Testis (tissue), 3 donors: ENCODE results near the gene COL6A2. TPM values are rescaled to one million over a fixed set of nuclear protein-coding genes. Genes with fewer than 3 reads are reported as not detected.
"Not testable (repeated sequence)": the region's sequence is repeated elsewhere in the genome, so short reads cannot be mapped to it uniquely, and the experiment has no call there.

Source experiments
- DNase-seq: peaks from one replicate; pipeline ENCODE4 v3.0.0-alpha.2; 2019
- H3K27ac ChIP-seq, 2 donors: fragments of 200-600 bp; sonication (generic); one replicate each; pipeline ENCODE4 v1.5.1; 2019
- H3K27me3 ChIP-seq: fragments of 200-600 bp; sonication (generic); one replicate; pipeline ENCODE4 v1.5.1; 2019
- H3K36me3 ChIP-seq: fragments of 200-600 bp; sonication (generic); one replicate; pipeline ENCODE4 v1.5.1; 2017; ENCODE audit warnings: low read depth; ENCODE audit errors: missing control alignments
- H3K4me1 ChIP-seq: fragments of 200-600 bp; sonication (generic); one replicate; pipeline ENCODE4 v1.5.1; 2019
- H3K4me3 ChIP-seq, 2 donors: fragments of 200-600 bp; sonication (generic); one replicate each; pipeline ENCODE4 v1.5.1; 2017 to 2019
- H3K9me3 ChIP-seq: fragments of 200-600 bp; sonication (generic); one replicate; pipeline ENCODE4 v1.5.1; 2017
- CTCF ChIP-seq, 3 experiments: fragments of 450-650 bp in 2 of 3; fragments of 200-600 bp in 1 of 3; sonication (generic) in 1 of 3; IDR thresholded peaks; one replicate each; pipeline ENCODE4 v1.5.1; 2016 to 2019; ENCODE audit warnings: antibody characterized with exemption in 3 of 3, mild to moderate bottlenecking in 2 of 3, moderate library complexity in 1 of 3
- POLR2A ChIP-seq: fragments of 450-650 bp; IDR thresholded peaks from one replicate; pipeline ENCODE4 v1.6.1; 2017; ENCODE audit warnings: antibody characterized with exemption, mild to moderate bottlenecking, moderate library complexity
- WGBS, 2 donors: methylation state at CpG; one replicate each; pipeline ENCODE4 v1.1.5; 2018; 5-methylcytosine and 5-hydroxymethylcytosine counted together
- intact Hi-C: fragments of 100-400 bp; cut with DNase I; formaldehyde crosslinking; loops from one replicate; pipeline ENCODE4 v1.15.1; 2023; ENCODE audit warnings: low total_unique reads
- polyA plus RNA-seq: library from polyadenylated mRNA; stranded (reverse); fragments of 350-450 nt; fragmentation: Illumina TruSeq; extraction: RNeasy Lipid Tissue Mini Kit (QIAGEN cat#74804); gene quantifications from one replicate; pipeline ENCODE4 v1.2.3, GENCODE V29; 2014; ENCODE audit warnings: low read depth, low replicate concordance; ENCODE audit not compliant: insufficient read depth
- total RNA-seq, 2 donors: library from RNA; depleted of rRNA; stranded (reverse); fragments of >200 nt; gene quantifications; one replicate each; pipeline ENCODE4 v1.2.3, GENCODE V29; 2016

COL6A2 gene
- total and polyA plus RNA-seq, 3 donors from 2014 or later: 192 to 362 (median 236) TPM

DNA sequence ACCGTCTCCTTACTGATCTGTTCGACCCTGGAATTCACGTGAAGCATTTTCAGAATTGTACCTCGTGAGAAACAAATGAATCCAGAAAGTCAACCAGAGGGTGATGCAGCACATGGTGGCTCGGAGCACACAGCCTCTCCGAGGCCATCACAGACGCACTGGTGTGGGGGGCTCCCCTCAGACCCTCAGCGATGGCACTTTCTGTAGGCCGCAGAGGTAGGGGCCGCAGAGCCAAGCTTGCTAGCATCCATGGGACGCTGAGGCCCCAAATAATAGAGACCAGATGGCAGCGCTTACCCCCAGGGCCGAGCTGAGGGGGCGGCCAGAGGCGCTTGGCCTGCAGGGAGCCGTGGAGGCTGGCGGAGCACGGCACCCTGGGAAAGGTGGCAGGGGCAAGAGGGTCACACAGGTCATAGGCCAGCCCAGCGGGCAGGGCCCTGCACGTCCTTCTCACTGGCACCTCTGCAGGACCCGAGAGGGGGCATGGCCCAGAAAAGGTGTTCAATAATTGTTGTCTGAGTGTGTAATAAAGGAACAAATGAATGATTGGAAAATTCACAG is 28.1 kb upstream of the COL6A2 start:
- intact Hi-C loops: no loop called here
- 63 to 77% methylated on average over 20 to 21 of the region's 21 CpGs for WGBS, 2 donors

GRCh38 chr21:46071082-46071481 is 26.8 kb upstream of the COL6A2 start:
- TF ChIP-seq POLR2A: no peak
- no peak for TF ChIP-seq CTCF (IDR thresholded peaks at IDR 0.05)

More for the DNA sequence above, 28.1 kb upstream of the COL6A2 start:
- no peaks in the 10 kb centered on the region for H3K9me3 ChIP-seq
- no peaks in the 10 kb centered on the region for H3K36me3 ChIP-seq
- no peak for DNase-seq
- H3K27ac ChIP-seq: no peak overlapping the region
- peaks cover 30% of the 10 kb centered on the region for H3K4me1 ChIP-seq
- TF ChIP-seq CTCF (IDR thresholded peaks at IDR 0.05) (no peak), POLR2A (no peak)
- H3K4me3 ChIP-seq: no peak overlapping the region
- no peaks in the 10 kb centered on the region for H3K27me3 ChIP-seq

DNA sequence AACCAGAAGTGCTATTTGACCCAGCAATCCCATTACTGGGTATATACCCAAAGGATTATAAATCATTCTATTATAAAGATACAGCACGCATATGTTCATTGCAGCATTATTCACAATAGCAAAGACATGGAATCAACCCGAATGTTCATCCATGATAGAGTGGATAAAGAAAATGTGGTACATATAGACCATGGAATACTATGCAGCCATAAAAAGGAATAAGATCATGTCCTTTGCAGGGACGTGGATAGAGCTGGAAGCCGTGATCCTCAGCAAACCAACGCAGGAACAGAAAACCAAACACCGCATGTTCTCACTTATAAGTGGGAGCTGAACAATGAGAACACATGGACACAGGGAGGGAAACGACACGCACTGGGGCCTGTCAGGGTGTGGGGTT is 21.2 kb upstream of the COL6A2 start:
- intact Hi-C loops, H3K36me3 ChIP-seq, DNase-seq, H3K27ac ChIP-seq, H3K27me3 ChIP-seq, H3K9me3 ChIP-seq, H3K4me1 ChIP-seq, H3K4me3 ChIP-seq: not testable (repeated sequence)
- WGBS, 2 donors: 89 to 96% methylated on average over 8 of the region's 8 CpGs

More at GRCh38 chr21:46071082-46071481, 26.8 kb upstream of the COL6A2 start:
- Histone ChIP-seq H3K27ac (no peak overlapping the region), H3K4me3 (no peak overlapping the region), H3K9me3 (no peaks in the 10 kb centered on the region), H3K36me3 (no peaks in the 10 kb centered on the region), H3K27me3 (no peaks in the 10 kb centered on the region), H3K4me1 (peaks cover 18% of the 10 kb centered on the region)
- DNase-seq: no peak
- intact Hi-C loops: no loop called here
- WGBS, 2 donors: 86% methylated on average over 13 of the region's 13 CpGs

DNA sequence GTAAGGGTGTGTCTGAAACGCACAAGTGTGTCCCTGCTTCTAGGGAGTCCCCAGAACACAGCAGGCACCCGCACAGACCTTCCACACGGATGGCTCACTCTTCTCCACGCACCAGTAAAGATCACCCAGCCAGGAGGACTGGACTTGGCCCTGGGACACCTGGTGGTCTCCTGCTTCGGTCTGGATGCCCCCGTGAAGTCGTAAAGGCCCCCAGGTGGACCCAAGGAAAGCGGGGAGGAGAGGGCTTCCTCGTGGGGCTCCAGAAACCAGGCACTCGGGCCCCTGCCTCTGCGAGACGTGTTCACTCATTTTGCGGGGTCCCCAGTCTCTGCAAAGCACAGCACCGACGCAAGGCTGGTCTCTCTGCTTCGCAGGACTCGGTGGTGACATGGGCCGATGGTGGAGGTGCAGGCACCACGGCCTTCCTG is 20.2 kb upstream of the COL6A2 start:
- Histone ChIP-seq H3K9me3 (no peaks in the 10 kb centered on the region), H3K27ac (no peak overlapping the region), H3K36me3 (no peaks in the 10 kb centered on the region), H3K4me1 (peaks cover 6% of the 10 kb centered on the region), H3K4me3 (no peak overlapping the region), H3K27me3 (no peaks in the 10 kb centered on the region)
- 95% methylated on average over 18 to 19 of the region's 19 CpGs for WGBS, 2 donors
- intact Hi-C loops: no loop called here
- DNase-seq: no peak
- TF ChIP-seq POLR2A (no peak), CTCF (IDR thresholded peaks at IDR 0.05) (no peak)

- intact Hi-C loops: no loop called here
- peak; percentile 13 for DNase-seq
- no peak overlapping the region for H3K27ac ChIP-seq
Measured at GRCh38 chr21:46078322-46078977, 19.5 kb upstream of the COL6A2 start.

More at GRCh38 chr21:46078322-46078977, 19.5 kb upstream of the COL6A2 start:
- Histone ChIP-seq H3K27me3 (no peaks in the 10 kb centered on the region), H3K9me3 (no peaks in the 10 kb centered on the region), H3K4me3 (no peak overlapping the region), H3K4me1 (peaks cover 6% of the 10 kb centered on the region), H3K36me3 (no peaks in the 10 kb centered on the region)
- 88 to 92% methylated on average over 11 to 23 of the region's 23 CpGs for WGBS, 2 donors
- TF ChIP-seq CTCF (IDR thresholded peaks at IDR 0.05) (no peak), POLR2A (no peak)
